Esophagus mucosa (tissue), 1 donor: Measurements from ENCODE around the gene PPFIA1. TPM values are rescaled to one million over a fixed set of nuclear protein-coding genes. Genes with fewer than 3 reads are reported as not detected.
A peak's percentile ranks its signal among the peaks of the same experiment; 100 is the strongest.

ENCODE experiments used
- ATAC-seq: fragments of 200-7000 bp; cut with Tn5 transposase; one replicate; pipeline ENCODE4 v1.9.1; 2020
- total RNA-seq: library from RNA; stranded (reverse); gene quantifications from one replicate; pipeline ENCODE4 v1.2.4, GENCODE V29; 2023
- donor health status: DM: yes; HTN: yes; CAD: no.

The PPFIA1 gene
- 25.1 TPM for total RNA-seq

- peak; percentile 99 for ATAC-seq
These were observed at the start of gene PPFIA1 for GRCh38 chr11:70270104-70270876. Gene PPFIA1, plus strand, starts transcription at chr11:70270690. Its CDS starts 1,483 bp downstream, at chr11:70272173.

- ATAC-seq: no peak
These were observed 49.6 kb upstream of the PPFIA1 start for GRCh38 chr11:70220920-70221319.

DNA sequence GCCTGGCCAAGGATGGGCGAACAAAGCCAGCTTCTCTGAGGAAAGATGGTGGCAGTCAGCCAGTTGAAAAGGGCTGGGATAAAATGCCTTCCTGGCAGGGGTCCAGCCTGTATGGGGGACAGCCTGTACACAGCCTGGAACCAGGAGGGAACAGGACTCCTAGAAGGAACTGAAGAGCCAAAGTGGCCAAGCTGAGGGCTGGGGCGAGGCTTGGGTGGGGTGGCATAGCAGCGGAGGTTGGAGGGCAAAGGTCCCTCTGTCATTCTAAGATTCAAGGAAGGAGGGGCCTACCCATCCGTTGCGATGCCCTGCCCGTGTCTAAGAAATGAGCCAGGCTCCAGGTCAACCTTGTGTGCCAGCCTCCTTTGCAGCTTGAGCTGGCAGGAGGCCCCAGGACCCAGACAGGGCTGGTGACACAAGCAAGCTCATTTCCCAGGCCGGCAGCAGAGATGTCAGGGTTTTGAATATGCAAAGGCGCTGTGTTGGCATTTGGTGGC is 44.8 kb upstream of the PPFIA1 start:
- peak; percentile 15 for ATAC-seq

GRCh38 chr11:70226183-70226582 is 44.3 kb upstream of the PPFIA1 start:
- ATAC-seq: no peak

- ATAC-seq: peak; percentile 10
These were observed 43.5 kb upstream of the PPFIA1 start for GRCh38 chr11:70226967-70227366.

DNA sequence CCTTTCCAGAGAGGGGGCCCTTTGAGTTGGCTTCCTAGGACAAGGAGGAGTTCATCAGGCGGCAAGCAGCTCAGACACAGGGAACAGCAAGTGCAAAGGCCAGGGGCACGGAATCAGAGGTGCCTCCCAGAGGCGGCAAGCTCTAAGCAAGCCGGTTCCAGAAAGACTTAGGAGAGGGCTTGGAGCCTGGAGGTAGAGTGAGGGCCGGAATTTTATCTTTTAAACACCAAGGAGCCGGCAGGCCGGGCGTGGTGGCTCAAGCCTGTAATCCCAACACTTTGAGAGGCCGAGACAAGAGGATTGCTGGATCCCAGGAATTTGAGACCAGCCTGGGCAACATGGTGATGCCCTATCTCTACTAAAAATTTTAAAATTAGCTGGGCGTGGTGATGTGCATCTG is 40.8 kb upstream of the PPFIA1 start:
- no peak for ATAC-seq

GRCh38 chr11:70230151-70230839 is 40.2 kb upstream of the PPFIA1 start:
- ATAC-seq: no peak

- no peak for ATAC-seq
These were observed 39.4 kb upstream of the PPFIA1 start for GRCh38 chr11:70230840-70231710.

DNA sequence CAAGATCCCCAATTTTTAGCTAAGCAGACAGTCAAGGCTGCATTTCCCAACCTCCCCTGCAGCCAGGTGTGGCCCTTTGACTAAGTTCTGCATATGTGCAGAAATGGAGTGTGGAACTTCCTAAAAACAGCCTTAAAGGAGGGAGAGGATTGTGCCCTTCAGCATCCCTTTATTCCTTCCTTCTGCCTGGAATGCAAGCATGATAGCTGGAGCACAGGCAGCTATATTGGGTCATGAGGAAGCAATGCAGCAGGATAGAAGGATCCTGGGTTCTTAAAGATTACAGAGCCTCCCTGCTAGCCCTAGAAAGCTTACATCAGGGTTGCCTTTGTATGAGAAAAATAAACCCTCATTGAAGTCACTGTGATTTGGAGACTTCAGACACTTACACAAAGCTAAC is 37.5 kb upstream of the PPFIA1 start:
- ATAC-seq: no peak

- peak; percentile 96 for ATAC-seq
These were observed 37.0 kb upstream of the PPFIA1 start for GRCh38 chr11:70233511-70233934.

DNA sequence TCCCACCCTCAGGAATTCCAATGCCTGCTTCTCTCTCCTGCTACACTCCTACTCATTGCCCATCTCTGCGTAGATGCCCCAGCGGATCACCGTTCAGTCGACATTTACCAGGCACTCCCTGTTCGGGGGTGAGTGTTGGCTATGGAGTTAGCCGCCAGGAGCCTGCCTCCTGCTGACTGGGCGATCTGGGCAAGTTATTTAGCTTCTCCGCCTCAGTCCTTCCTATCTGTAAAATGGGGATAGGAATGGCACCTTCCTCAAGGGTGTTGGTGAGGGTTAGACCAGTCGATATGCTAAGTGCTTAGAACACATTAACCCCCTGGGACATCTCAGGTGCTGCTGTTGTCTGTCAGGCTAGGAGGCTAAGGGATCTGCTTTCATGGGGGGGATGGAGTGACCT is 36.5 kb upstream of the PPFIA1 start:
- ATAC-seq: no peak

DNA sequence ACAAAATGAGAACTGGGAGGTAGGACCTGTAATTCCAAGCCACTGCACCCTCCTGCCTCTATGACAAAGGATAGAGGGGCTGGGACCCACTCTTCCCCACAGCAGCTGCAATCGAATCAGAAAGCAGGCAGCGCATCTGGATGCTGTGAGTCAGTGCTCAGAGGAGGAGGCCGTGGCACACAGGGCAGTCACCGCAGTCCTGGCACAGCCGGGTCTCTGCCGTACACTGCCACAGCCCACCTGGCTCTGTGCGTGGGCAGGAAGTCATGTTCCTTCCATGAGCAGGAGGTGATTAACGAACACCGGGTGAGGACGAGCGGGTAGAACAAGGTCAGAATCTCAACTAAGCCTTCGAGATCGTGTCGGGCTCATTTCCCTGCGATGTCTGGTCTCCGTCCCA is 30.2 kb upstream of the PPFIA1 start:
- ATAC-seq: peak; percentile 50

DNA sequence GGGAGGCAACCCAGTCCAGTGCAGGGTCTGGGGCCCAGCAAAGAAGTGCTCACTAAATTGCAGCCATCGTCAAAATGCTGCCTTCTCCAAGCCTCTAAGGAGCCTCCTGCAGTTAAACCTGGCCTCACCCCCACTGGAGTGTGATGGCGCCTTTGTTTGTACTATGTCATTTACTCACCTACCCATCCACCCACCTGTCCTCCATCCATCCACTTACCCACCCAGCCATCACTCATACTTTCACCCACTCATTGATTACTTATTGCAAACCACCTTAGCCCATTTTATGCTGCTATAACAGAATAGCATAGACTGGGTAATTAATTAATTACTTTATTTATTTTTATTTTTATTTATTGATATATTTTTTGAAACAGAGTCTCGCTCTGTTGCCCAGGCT is 28.8 kb upstream of the PPFIA1 start:
- ATAC-seq: no peak

GRCh38 chr11:70242885-70243284 is 27.6 kb upstream of the PPFIA1 start:
- ATAC-seq: no peak

GRCh38 chr11:70243912-70244652 is 26.4 kb upstream of the PPFIA1 start:
- ATAC-seq: peak; percentile 34

- no peak for ATAC-seq
These were observed 25.8 kb upstream of the PPFIA1 start for GRCh38 chr11:70244698-70245097.

DNA sequence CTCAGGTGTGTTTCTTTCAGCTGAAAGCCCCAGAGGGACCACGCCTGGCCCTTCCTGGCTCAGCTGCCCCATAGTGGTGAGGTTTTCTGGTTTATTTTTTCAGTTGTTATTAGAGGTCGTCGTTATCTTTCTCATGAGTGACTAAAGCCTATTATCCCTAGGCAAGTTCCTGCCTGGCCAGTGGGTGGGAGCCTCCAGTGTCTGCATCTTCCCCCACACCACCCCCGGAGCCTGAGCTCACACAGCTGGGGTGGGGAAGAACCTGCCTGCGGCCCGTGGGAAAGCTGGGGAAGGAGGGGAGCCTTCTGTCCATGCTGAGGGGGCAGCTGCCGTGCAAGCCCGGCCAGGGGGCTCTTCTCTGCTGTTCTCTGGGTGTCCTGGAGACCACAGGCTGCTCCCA is 24.3 kb upstream of the PPFIA1 start:
- ATAC-seq: no peak

GRCh38 chr11:70247042-70247709 is 23.3 kb upstream of the PPFIA1 start:
- no peak for ATAC-seq

DNA sequence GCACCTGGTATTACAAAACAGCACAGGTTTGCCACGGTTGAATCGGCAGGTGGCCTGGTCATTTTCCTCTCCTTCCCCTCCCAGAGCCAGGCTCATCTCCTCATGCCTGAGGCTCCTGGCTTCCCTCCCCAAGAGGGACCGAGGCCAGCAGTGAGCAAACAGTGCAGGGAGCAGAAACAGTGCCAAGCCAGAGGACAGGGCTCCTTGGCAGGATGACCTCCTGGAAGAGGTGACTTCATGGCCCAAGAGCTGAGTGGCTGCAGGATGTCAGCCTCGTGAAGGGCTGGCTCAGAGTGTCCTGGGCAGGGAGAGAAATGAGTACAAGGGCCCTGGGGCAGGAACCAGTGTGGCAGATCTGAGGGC is 22.8 kb upstream of the PPFIA1 start:
- ATAC-seq: no peak

GRCh38 chr11:70250876-70251658 is 19.4 kb upstream of the PPFIA1 start:
- ATAC-seq: no peak
